ENCODE results near the gene PPIL6.
A peak's percentile ranks its signal among the peaks of the same experiment; 100 is the strongest.

Gene PPIL6

GRCh38 chr6:109449064-109449794 lies 8.8 kb upstream of the PPIL6 start:
- no peak for DNase-seq (ENCODE audit: low spot score)

- DNase-seq (ENCODE audit: low spot score), result no peak
Measured at GRCh38 chr6:109448615-109449014, 8.2 kb upstream of the PPIL6 start.

GRCh38 chr6:109447878-109448555 lies 7.6 kb upstream of the PPIL6 start:
- no peak for DNase-seq (ENCODE audit: low spot score)

- no peak for DNase-seq (ENCODE audit: low spot score)
Measured at GRCh38 chr6:109447087-109447486, 6.7 kb upstream of the PPIL6 start.

- DNase-seq (ENCODE audit: low spot score), result no peak
Measured at GRCh38 chr6:109446541-109446940, 6.1 kb upstream of the PPIL6 start.

GRCh38 chr6:109446072-109446471 lies 5.6 kb upstream of the PPIL6 start:
- no peak for DNase-seq (ENCODE audit: low spot score)

- no peak for DNase-seq (ENCODE audit: low spot score)
Measured at GRCh38 chr6:109445382-109445781, 5.0 kb upstream of the PPIL6 start.

GRCh38 chr6:109443425-109443950 lies 3.1 kb upstream of the PPIL6 start:
- no peak for DNase-seq (ENCODE audit: low spot score)

GRCh38 chr6:109442393-109442924 lies 2.0 kb upstream of the PPIL6 start:
- no peak for DNase-seq (ENCODE audit: low spot score)

- peak; percentile 29 for DNase-seq (ENCODE audit: low spot score)
Measured at GRCh38 chr6:109441069-109441816, 815 bp upstream of the PPIL6 start.

- no peak for DNase-seq (ENCODE audit: low spot score)
Measured at GRCh38 chr6:109436041-109436440, 4.4 kb downstream of the PPIL6 start.

GRCh38 chr6:109434456-109434855 lies 6.0 kb downstream of the PPIL6 start:
- DNase-seq (ENCODE audit: low spot score), result no peak

GRCh38 chr6:109429496-109429895 lies 10.9 kb downstream of the PPIL6 start:
- no peak for DNase-seq (ENCODE audit: low spot score)

GRCh38 chr6:109428889-109429477 lies 11.4 kb downstream of the PPIL6 start:
- no peak for DNase-seq (ENCODE audit: low spot score)

GRCh38 chr6:109424946-109425345 lies 15.5 kb downstream of the PPIL6 start:
- no peak for DNase-seq (ENCODE audit: low spot score)

- DNase-seq (ENCODE audit: low spot score), result no peak
Measured at GRCh38 chr6:109421184-109421583, 19.2 kb downstream of the PPIL6 start.

GRCh38 chr6:109420751-109421150 lies 19.7 kb downstream of the PPIL6 start:
- no peak for DNase-seq (ENCODE audit: low spot score)

- DNase-seq (ENCODE audit: low spot score), result no peak
Measured at GRCh38 chr6:109417646-109418045, 22.8 kb downstream of the PPIL6 start.

- no peak for DNase-seq (ENCODE audit: low spot score)
Measured at GRCh38 chr6:109411034-109411433, 29.4 kb downstream of the PPIL6 start.

- no peak for DNase-seq (ENCODE audit: low spot score)
Measured at GRCh38 chr6:109406196-109406595, 34.2 kb downstream of the PPIL6 start.

- DNase-seq (ENCODE audit: low spot score), result no peak
Measured at GRCh38 chr6:109397020-109397419, 43.4 kb downstream of the PPIL6 start.

Data from CD4-positive, alpha-beta T cell treated with Interleukin-6 at 100 ng/mL for 8 hours (primary cell).